Subcutaneous adipose tissue (tissue), 4 donors: ENCODE measurements around the gene SLC22A12. TPM values are rescaled to one million over a fixed set of nuclear protein-coding genes. Genes with fewer than 3 reads are reported as not detected.

Source experiments
- CTCF ChIP-seq: fragments of 450-650 bp; IDR thresholded peaks from one replicate; pipeline ENCODE4 v1.5.1; 2016; ENCODE audit warnings: low read depth, mild to moderate bottlenecking, control low read depth, antibody characterized with exemption, moderate library complexity
- total RNA-seq, 4 donors: library from RNA; depleted of rRNA; stranded (reverse); fragments of >200 nt; gene quantifications; one replicate each; pipeline ENCODE4 v1.1.0, GENCODE V29; 2016

The SLC22A12 gene
- total RNA-seq, 4 donors from 2014 or later: not detected

DNA sequence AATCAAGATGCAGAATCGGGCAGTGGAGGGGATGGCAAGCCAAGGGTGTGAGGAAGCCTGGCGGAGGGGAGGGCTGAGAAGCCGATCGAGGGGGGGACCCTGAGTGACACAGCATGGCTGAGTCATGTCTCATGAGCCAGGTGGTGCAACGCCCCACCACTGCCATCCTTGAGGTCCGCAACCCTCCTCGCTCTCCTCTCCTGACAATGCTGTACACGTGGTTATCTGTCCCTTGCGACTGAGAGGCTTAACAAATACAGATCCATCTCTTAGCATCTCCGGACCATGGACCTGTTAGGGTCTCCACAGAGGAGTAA, 14.2 kb downstream of the SLC22A12 start:
- no peak for TF ChIP-seq CTCF

GRCh38 chr11:64605656-64606585, 14.9 kb downstream of the SLC22A12 start:
- no peak for TF ChIP-seq CTCF

DNA sequence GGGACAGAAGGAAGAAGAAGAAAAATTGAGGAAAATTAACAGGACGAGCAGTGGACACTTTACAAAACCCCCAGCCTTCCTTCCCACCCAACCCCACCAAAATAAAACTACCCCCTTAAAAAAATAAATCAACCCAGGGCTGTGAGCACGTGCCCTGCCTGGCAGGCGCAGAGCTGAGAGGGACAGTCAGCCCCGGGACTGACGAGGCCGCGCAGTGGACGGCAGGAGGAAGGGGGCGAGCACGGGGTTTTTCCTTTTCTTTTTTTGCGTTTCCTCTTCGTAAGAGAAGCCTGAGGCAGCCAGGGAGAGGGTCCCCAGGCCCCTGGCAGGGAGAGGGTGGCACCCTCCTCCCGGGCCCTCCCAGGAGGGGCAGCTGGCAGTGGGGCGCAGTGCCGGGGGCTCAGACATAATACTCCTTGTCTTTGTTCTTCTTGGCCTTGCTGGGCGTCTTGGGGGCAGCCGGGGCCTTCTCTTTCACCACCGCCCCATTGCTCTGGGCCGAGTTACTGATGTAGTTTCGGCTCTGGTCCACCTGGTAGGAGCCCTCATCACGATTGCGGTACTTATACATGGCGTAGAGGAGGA, 15.9 kb downstream of the SLC22A12 start:
- TF ChIP-seq CTCF: no peak

- no peak for TF ChIP-seq CTCF
These were observed 16.5 kb downstream of the SLC22A12 start for GRCh38 chr11:64607381-64607985.

DNA sequence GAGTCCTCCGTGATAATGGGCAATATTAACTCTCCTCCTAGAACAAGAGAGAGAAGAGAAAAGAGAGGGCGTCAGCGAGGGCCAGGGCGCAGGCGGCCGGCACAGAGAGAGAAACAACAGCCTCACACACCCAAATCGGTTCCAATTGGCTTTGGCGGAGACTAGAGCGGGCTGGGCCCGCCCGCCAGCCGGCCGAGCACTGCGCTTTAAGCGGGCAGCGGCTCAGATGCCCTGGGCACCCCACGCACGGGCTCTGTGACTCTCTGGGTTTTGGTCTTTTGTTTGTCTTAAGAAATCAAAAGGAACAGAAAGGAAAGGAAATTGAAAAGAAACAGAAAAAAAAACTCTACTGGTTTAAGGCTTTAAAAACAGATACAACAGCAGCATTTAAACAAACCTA, 17.0 kb downstream of the SLC22A12 start:
- TF ChIP-seq CTCF: no peak

DNA sequence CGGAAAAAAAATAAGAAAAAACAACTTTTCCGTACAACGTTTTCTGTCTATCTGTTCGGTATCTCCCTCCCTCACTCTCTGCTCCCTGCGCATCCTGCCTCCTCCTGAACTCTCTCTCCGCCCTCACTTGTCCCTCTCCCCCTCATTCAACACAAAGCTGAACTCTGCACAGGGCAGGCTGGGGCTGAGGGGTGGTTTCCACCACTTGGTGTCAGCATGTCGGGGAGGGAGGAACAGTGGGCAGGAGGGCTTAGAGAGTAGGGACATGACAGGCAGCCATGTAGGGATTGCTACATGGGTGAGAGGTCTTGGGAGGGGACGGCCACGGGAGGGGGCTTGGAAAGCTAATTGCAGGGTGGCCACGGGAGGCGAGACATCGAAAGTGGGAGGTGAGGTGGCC, 17.6 kb downstream of the SLC22A12 start:
- no peak for TF ChIP-seq CTCF

GRCh38 chr11:64609436-64610047, 18.5 kb downstream of the SLC22A12 start:
- TF ChIP-seq CTCF: no peak
